ENCODE data around the gene PPFIBP2. TPM values are rescaled to one million over a fixed set of nuclear protein-coding genes. Genes with fewer than 3 reads are reported as not detected.

Gene PPFIBP2
- total RNA-seq, 5 donors from 2014 or later (not counting 1 experiment from before 2014, with no cell fraction given) = 12.5 to 46.6 (median 35.2) TPM

- 79% methylated on average over 2 of the region's 4 CpGs for WGBS (ENCODE audit: insufficient coverage)
- Histone ChIP-seq H3K4me3 (ENCODE audit: control insufficient read depth in 1 of 2, extremely low read depth in 1 of 2, low read length in 1 of 2) (no peak overlapping the region), H3K27me3 (replicated peaks in 1 of 2; ENCODE audit: control insufficient read depth in 2 of 2, extremely low read depth in 1 of 2, insufficient read depth in 2 of 2, low read length in 1 of 2) (peaks cover 7 to 13% of the 10 kb centered on the region in 2 experiments), H3K27ac (ENCODE audit: low read length) (no peak overlapping the region), H3K36me3 (ENCODE audit: control insufficient read depth in 2 of 2, extremely low read depth in 1 of 2, insufficient read depth in 1 of 2, low read length in 1 of 2) (no peaks in the 10 kb centered on the region), H3K4me1 (ENCODE audit: control insufficient read depth in 1 of 2, extremely low read depth in 1 of 2, insufficient read depth in 2 of 2, low read length in 2 of 2) (no peaks in the 10 kb centered on the region), H3K9me3 (no peaks in the 10 kb centered on the region)
- H3K36me3 Mint-ChIP-seq = no peaks in the 10 kb centered on the region
- POLR2A ChIA-PET = no interaction called here
- no peak overlapping the region for H3K27ac Mint-ChIP-seq
- CTCF ChIA-PET = interaction anchor here (0.7 to 1.4 kb wide), 2 partner anchors 12 to 591 kb away, joined by 3 read pairs; no protein-coding TSS in a partner anchor
- peaks cover 34 to 50% of the 10 kb centered on the region in 2 donors for H3K27me3 Mint-ChIP-seq
- H3K4me3 Mint-ChIP-seq = no peak overlapping the region
- no peak for ATAC-seq (replicated peaks in 1 of 4)
- H3K9me3 Mint-ChIP-seq = no peaks in the 10 kb centered on the region
- H3K4me1 Mint-ChIP-seq = no peaks in the 10 kb centered on the region
- no peak for DNase-seq
Measured at GRCh38 chr11:7689239-7689638, 175.4 kb downstream of the PPFIBP2 start.

- Histone ChIP-seq H3K27me3 (replicated peaks in 1 of 2; ENCODE audit: control insufficient read depth in 2 of 2, extremely low read depth in 1 of 2, insufficient read depth in 2 of 2, low read length in 1 of 2) (peaks cover 7 to 14% of the 10 kb centered on the region in 2 experiments), H3K27ac (ENCODE audit: low read length) (no peak overlapping the region), H3K36me3 (ENCODE audit: control insufficient read depth in 2 of 2, extremely low read depth in 1 of 2, insufficient read depth in 1 of 2, low read length in 1 of 2) (no peaks in the 10 kb centered on the region), H3K9me3 (no peaks in the 10 kb centered on the region), H3K4me1 (ENCODE audit: control insufficient read depth in 1 of 2, extremely low read depth in 1 of 2, insufficient read depth in 2 of 2, low read length in 2 of 2) (peaks cover 0 to 3% of the 10 kb centered on the region in 2 experiments), H3K4me3 (ENCODE audit: control insufficient read depth in 1 of 2, extremely low read depth in 1 of 2, low read length in 1 of 2) (no peak overlapping the region)
- POLR2A ChIA-PET = interaction anchor here in 1 of 2 donors (0.6 kb wide), 1 partner anchor 942 kb away, joined by 3 read pairs; no protein-coding TSS in a partner anchor
- 42% methylated on average over 3 of the region's 6 CpGs for WGBS (ENCODE audit: insufficient coverage)
- H3K36me3 Mint-ChIP-seq = no peaks in the 10 kb centered on the region
- no peak for ATAC-seq (replicated peaks in 1 of 4)
- no peaks in the 10 kb centered on the region for H3K9me3 Mint-ChIP-seq
- no peak overlapping the region for H3K27ac Mint-ChIP-seq
- CTCF ChIA-PET = interaction anchor here in 1 of 2 donors (0.6 kb wide), 1 partner anchor 178 kb away, joined by 3 read pairs; no protein-coding TSS in a partner anchor
- no peaks in the 10 kb centered on the region for H3K4me1 Mint-ChIP-seq
- peaks cover 33 to 51% of the 10 kb centered on the region in 2 donors for H3K27me3 Mint-ChIP-seq
- no peak overlapping the region for H3K4me3 Mint-ChIP-seq
- DNase-seq = no peak
Measured at GRCh38 chr11:7690648-7691047, 176.8 kb downstream of the PPFIBP2 start.

GRCh38 chr11:7691759-7692350, 178.1 kb downstream of the PPFIBP2 start:
- CTCF ChIA-PET = interaction anchor here (0.6 to 1.3 kb wide), 6 partner anchors 15 to 996 kb away, joined by 3 to 8 read pairs (median 4); no protein-coding TSS in a partner anchor
- 69% methylated on average over 3 of the region's 6 CpGs for WGBS (ENCODE audit: insufficient coverage)

GRCh38 chr11:7692426-7692825, 178.6 kb downstream of the PPFIBP2 start:
- Histone ChIP-seq H3K27ac (ENCODE audit: low read length) (no peak overlapping the region), H3K4me1 (ENCODE audit: control insufficient read depth in 1 of 2, extremely low read depth in 1 of 2, insufficient read depth in 2 of 2, low read length in 2 of 2) (peaks cover 0 to 3% of the 10 kb centered on the region in 2 experiments), H3K9me3 (no peaks in the 10 kb centered on the region), H3K27me3 (replicated peaks in 1 of 2; ENCODE audit: control insufficient read depth in 2 of 2, extremely low read depth in 1 of 2, insufficient read depth in 2 of 2, low read length in 1 of 2) (peaks cover 7 to 12% of the 10 kb centered on the region in 2 experiments), H3K36me3 (ENCODE audit: control insufficient read depth in 2 of 2, extremely low read depth in 1 of 2, insufficient read depth in 1 of 2, low read length in 1 of 2) (no peaks in the 10 kb centered on the region), H3K4me3 (ENCODE audit: control insufficient read depth in 1 of 2, extremely low read depth in 1 of 2, low read length in 1 of 2) (no peak overlapping the region)
- ChIA-PET POLR2A (no interaction called here), CTCF (interaction anchor here (0.6 to 1.3 kb wide), 6 partner anchors 16 to 997 kb away, joined by 3 to 8 read pairs (median 4); no protein-coding TSS in a partner anchor)
- Mint-ChIP-seq H3K9me3 (no peaks in the 10 kb centered on the region), H3K4me1 (no peaks in the 10 kb centered on the region), H3K4me3 (no peak overlapping the region), H3K27me3 (peaks cover 32 to 48% of the 10 kb centered on the region in 2 donors), H3K27ac (no peak overlapping the region), H3K36me3 (no peaks in the 10 kb centered on the region)
- WGBS (ENCODE audit: insufficient coverage) = no CpG with 5 or more reads among the region's 3 CpGs
- ATAC-seq (replicated peaks in 1 of 4) (no peak), DNase-seq (no peak)

More at GRCh38 chr11:7691759-7692350, 178.1 kb downstream of the PPFIBP2 start:
- Mint-ChIP-seq H3K27me3 (peaks cover 32 to 50% of the 10 kb centered on the region in 2 donors), H3K9me3 (no peaks in the 10 kb centered on the region), H3K27ac (no peak overlapping the region), H3K4me3 (no peak overlapping the region), H3K4me1 (no peaks in the 10 kb centered on the region), H3K36me3 (no peaks in the 10 kb centered on the region)
- Histone ChIP-seq H3K4me3 (ENCODE audit: control insufficient read depth in 1 of 2, extremely low read depth in 1 of 2, low read length in 1 of 2) (no peak overlapping the region), H3K27me3 (replicated peaks in 1 of 2; ENCODE audit: control insufficient read depth in 2 of 2, extremely low read depth in 1 of 2, insufficient read depth in 2 of 2, low read length in 1 of 2) (peaks cover 7 to 12% of the 10 kb centered on the region in 2 experiments), H3K27ac (ENCODE audit: low read length) (no peak overlapping the region), H3K9me3 (no peaks in the 10 kb centered on the region), H3K4me1 (ENCODE audit: control insufficient read depth in 1 of 2, extremely low read depth in 1 of 2, insufficient read depth in 2 of 2, low read length in 2 of 2) (peaks cover 0 to 3% of the 10 kb centered on the region in 2 experiments), H3K36me3 (ENCODE audit: control insufficient read depth in 2 of 2, extremely low read depth in 1 of 2, insufficient read depth in 1 of 2, low read length in 1 of 2) (no peaks in the 10 kb centered on the region)
- DNase-seq (no peak), ATAC-seq (replicated peaks in 1 of 4) (no peak)
- POLR2A ChIA-PET = no interaction called here

DNA sequence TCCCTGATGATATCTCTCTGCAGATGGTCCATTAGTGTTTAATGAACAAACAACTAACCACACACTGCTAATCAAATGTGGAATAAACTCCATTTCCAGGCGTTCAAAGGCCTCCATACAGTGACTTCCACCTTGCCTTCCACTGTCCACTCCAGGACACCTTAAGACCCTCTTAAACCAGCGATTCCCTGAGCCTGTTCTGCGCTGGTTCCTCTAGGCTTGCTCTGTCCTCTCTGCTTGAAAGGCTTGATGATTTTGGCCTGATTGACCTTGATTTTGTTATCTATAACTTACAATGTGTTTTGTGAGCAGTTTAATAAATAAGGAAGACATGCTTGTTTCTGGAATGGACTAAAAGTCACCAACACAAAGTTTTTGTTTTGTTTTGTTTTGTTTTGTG, 180.4 kb downstream of the PPFIBP2 start:
- Mint-ChIP-seq H3K27ac (no peak overlapping the region), H3K4me3 (no peak overlapping the region), H3K4me1 (no peaks in the 10 kb centered on the region), H3K27me3 (peaks cover 32 to 42% of the 10 kb centered on the region in 2 donors), H3K36me3 (no peaks in the 10 kb centered on the region), H3K9me3 (no peaks in the 10 kb centered on the region)
- 59% methylated on average over 2 of the region's 3 CpGs for WGBS (ENCODE audit: insufficient coverage)
- Histone ChIP-seq H3K9me3 (no peaks in the 10 kb centered on the region), H3K4me1 (ENCODE audit: control insufficient read depth in 1 of 2, extremely low read depth in 1 of 2, insufficient read depth in 2 of 2, low read length in 2 of 2) (peaks cover 0 to 3% of the 10 kb centered on the region in 2 experiments), H3K4me3 (ENCODE audit: control insufficient read depth in 1 of 2, extremely low read depth in 1 of 2, low read length in 1 of 2) (no peak overlapping the region), H3K27me3 (replicated peaks in 1 of 2; ENCODE audit: control insufficient read depth in 2 of 2, extremely low read depth in 1 of 2, insufficient read depth in 2 of 2, low read length in 1 of 2) (peaks cover 7 to 9% of the 10 kb centered on the region in 2 experiments), H3K36me3 (ENCODE audit: control insufficient read depth in 2 of 2, extremely low read depth in 1 of 2, insufficient read depth in 1 of 2, low read length in 1 of 2) (no peaks in the 10 kb centered on the region), H3K27ac (ENCODE audit: low read length) (no peak overlapping the region)
- ChIA-PET POLR2A (interaction anchor here in 1 of 2 donors (0.6 kb wide), 1 partner anchor 181 kb away, joined by 4 read pairs; no protein-coding TSS in a partner anchor), CTCF (interaction anchor here (0.5 to 1.6 kb wide), 9 partner anchors 12 to 882 kb away, joined by 3 to 6 read pairs (median 4); no protein-coding TSS in a partner anchor)
- ATAC-seq (replicated peaks in 1 of 4) = no peak
- no peak for DNase-seq

GRCh38 chr11:7696424-7696823, 182.6 kb downstream of the PPFIBP2 start:
- Histone ChIP-seq H3K4me1 (ENCODE audit: control insufficient read depth in 1 of 2, extremely low read depth in 1 of 2, insufficient read depth in 2 of 2, low read length in 2 of 2) (peaks cover 0 to 3% of the 10 kb centered on the region in 2 experiments), H3K4me3 (ENCODE audit: control insufficient read depth in 1 of 2, extremely low read depth in 1 of 2, low read length in 1 of 2) (no peak overlapping the region), H3K9me3 (no peaks in the 10 kb centered on the region), H3K36me3 (ENCODE audit: control insufficient read depth in 2 of 2, extremely low read depth in 1 of 2, insufficient read depth in 1 of 2, low read length in 1 of 2) (no peaks in the 10 kb centered on the region), H3K27ac (ENCODE audit: low read length) (no peak overlapping the region), H3K27me3 (replicated peaks in 1 of 2; ENCODE audit: control insufficient read depth in 2 of 2, extremely low read depth in 1 of 2, insufficient read depth in 2 of 2, low read length in 1 of 2) (peaks cover 8 to 9% of the 10 kb centered on the region in 2 experiments)
- 53% methylated on average over 2 of the region's 5 CpGs for WGBS (ENCODE audit: insufficient coverage)
- Mint-ChIP-seq H3K4me1 (no peaks in the 10 kb centered on the region), H3K4me3 (no peak overlapping the region), H3K27ac (no peak overlapping the region), H3K36me3 (no peaks in the 10 kb centered on the region), H3K9me3 (no peaks in the 10 kb centered on the region), H3K27me3 (peaks cover 33 to 39% of the 10 kb centered on the region in 2 donors)
- no peak for DNase-seq
- ChIA-PET CTCF (no interaction called here), POLR2A (no interaction called here)
- ATAC-seq (replicated peaks in 1 of 4) = no peak

All from T-cell (primary cell).